ENCODE results near the gene CIAO3.

- no peak for TF ChIP-seq CTCF (optimal IDR thresholded peaks at IDR 0.05 in 1 of 3, IDR thresholded peaks at IDR 0.05 in 1 of 3, conservative IDR thresholded peaks at IDR 0.05 in 1 of 3; ENCODE audit: extremely low read depth in 1 of 3, insufficient read depth in 2 of 3, low read length in 3 of 3)
- TF ChIP-seq EZH2 (IDR thresholded peaks at IDR 0.05; ENCODE audit: low read length), result no peak
Measured at GRCh38 chr16:727291-727977, 13.4 kb downstream of the CIAO3 start.
